ENCODE data around the gene PRSS38.

The PRSS38 gene

GRCh38 chr1:227779021-227779441, 36.4 kb upstream of the PRSS38 start:
- DNase-seq (ENCODE audit: low read depth, low spot score), result no peak

GRCh38 chr1:227779685-227780084, 35.8 kb upstream of the PRSS38 start:
- no peak for DNase-seq (ENCODE audit: low read depth, low spot score)

DNA sequence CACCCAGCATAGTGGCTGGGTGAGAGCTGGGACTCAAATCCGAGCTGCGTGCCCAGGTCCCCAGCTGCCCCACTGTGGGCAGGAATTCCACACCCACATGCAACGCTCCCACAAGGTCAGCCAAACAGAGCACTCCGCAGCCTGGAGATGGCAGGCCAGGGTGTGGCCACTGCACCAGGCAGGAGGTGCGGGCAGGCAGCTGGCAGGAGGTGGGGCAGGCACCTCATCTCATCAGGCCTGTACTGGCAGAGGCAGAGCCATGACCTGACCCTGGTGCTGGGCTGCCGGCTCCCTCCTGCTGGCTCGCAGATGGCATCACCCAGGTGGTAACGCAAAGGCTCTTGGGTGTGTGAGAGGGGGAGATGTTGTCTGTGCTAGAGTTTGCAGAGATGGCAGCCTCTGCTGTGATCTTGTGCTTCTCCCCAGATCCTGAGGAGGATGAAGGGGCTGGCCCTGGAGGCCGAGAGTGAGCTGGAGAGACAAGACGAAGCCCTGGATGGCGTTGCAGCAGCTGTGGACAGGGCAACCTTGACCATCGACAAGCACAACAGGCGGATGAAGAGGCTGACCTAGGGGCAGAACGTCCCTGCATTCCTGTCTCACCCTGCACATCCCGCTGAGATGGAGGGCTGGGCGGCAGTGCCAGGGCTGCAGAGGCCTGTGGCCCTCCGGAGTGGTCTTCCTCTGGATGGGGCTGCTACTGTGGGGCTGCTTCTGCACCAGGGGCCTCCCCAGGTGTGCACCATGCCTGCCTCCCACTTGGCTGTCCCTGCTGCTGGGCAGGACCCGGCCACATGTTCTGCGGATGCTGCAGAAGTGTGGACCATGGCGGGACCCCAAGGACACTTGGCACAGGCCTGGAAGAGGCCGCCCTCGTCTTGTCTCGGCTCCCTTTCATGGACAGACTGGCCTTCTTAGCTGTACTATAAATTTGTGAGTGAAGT, 35.1 kb upstream of the PRSS38 start:
- DNase-seq (ENCODE audit: low read depth, low spot score), result no peak

GRCh38 chr1:227781314-227781930, 34.1 kb upstream of the PRSS38 start:
- DNase-seq (ENCODE audit: low read depth, low spot score), result no peak

DNA sequence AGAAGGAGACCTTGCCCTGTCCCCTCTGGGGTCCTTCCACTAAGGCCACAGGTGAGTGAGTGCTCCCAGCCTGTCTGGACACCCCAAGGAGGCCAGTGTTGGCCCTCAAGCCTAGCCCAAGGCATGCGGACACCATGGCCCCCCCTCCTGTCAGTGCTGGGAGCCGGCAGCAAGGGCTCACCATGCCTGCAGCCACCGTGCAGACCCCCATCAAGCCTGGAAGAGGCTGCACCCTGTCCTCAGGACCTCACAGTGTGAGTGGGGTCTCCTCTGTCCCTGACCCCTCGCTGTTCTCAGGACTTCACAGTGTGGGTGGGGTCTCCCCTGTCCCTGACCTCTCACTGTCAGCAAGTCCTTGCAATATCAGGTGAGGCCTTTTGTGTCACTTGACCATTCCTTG, 33.2 kb upstream of the PRSS38 start:
- no peak for DNase-seq (ENCODE audit: low read depth, low spot score)

- no peak for DNase-seq (ENCODE audit: low read depth, low spot score)
These were observed 30.2 kb upstream of the PRSS38 start for GRCh38 chr1:227785094-227785804.

DNA sequence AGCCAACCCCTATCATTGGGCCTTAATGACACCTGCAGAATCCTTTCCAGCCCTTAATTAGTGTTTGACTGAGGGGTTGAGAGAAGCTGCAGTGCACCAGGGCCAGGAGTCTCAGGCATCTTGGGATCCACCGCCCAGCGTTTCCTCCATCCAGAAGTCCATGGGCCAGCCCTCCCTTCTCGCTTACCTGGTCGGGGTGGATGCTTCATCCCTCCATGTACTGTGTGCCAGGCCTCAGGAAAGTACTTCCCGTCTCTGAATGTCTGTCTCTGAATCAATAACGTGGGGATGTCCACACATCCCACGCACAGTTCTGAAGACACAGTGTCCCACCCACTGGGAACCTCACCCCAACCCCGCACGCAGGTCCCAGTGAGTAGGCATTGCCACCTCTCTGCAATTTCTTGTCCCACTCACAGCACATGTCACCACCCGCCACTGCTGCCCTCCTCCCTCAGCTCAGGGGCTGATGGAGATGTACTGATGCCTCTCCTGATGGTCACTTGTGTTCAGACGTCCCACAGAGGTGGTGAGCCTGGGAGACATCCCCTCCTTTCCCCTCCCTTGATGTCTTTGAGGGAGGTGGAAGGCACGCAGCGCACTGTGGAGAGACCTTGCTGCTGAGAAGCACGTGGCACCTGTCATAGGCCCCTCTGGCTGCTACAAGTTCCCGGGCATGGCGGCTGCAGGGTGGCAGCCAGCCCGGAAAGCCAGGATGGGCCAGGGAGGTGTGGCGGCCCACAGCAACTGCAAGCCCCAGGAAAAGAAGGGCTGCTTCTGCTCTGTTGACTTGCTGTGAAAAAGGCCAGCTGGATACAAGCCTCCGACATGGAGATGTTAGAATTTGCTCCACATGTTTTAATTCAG, 29.4 kb upstream of the PRSS38 start:
- no peak for DNase-seq (ENCODE audit: low read depth, low spot score)

GRCh38 chr1:227786673-227787512, 28.6 kb upstream of the PRSS38 start:
- DNase-seq (ENCODE audit: low read depth, low spot score), result no peak

DNA sequence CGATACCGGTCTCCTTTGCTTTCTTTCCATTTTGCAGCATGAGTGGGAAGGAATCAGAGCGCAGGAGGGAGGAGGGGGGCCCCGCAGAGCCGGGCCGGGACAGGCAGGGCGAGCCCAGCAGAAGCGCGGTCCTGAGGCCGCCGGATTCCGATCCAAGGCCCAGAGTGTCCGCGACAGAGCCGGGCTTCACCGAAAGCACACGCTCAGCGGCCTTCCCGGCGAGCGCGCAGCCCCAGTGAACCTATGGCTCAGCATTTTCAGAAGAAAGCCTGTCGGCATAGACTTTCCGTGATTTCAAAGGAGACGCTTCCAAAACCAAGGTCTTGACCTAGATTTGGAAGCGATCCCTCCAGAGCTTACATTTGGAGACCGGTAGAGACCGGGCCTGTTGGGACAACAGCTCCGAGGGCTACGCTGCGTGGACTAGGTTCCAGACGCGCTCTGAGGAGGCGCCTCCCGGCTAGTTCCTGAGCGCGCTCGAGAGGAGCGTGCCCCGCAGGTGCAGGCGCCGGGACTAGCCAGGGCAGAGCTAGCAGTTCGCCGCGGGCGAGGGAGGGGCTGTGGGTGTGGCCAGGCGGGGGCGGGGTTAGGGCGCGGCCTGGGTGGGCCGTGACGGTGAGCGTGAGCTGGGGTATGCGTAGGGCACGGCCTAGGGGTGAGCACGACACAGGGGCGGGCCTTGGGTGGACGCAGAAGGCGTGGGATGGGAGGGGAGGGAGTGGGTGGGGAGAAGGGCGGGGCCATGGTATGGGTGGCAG, 27.8 kb upstream of the PRSS38 start:
- peak; percentile 91 for DNase-seq (ENCODE audit: low read depth, low spot score)

DNA sequence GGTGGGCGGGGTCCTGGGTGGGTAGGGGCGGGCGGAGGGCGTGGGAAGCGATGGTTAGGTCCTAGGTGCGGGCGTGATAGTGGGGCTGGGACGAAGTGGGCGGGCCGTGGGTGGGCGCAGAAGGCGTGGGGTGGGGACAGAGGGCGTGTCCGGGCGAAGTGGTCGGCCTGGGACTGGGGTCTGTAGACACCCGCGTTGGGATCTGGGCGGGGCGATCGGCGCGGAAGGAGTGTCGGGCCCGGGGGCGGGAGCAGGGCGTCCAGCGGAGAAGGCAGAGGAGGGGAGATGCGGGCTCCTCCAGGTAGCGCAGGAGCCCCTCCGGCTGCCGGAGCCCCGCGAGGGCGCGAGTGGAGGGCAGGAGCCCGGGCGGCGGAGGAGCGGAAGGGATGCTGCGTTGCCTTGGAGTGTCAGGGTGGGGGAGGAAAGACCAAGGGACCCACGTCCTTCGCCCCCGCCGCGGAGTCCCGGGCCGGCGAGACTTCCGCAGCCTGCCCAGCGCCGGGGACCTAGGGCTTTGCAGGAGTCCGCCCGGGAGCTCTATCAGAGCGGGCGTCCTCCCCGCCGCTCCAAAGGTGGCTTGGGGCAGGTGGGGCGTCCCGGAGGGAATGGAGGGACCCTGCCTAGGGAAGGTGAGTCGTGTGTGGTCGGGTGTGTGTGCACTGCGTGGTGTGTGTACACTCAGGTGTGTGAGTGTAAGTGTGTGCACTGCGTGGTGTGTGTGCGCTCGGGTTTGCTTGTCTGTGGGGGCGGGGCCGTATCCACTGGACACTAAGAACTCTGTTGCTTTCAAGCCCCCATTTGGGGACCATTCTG, 27.0 kb upstream of the PRSS38 start:
- no peak for DNase-seq (ENCODE audit: low read depth, low spot score)

DNA sequence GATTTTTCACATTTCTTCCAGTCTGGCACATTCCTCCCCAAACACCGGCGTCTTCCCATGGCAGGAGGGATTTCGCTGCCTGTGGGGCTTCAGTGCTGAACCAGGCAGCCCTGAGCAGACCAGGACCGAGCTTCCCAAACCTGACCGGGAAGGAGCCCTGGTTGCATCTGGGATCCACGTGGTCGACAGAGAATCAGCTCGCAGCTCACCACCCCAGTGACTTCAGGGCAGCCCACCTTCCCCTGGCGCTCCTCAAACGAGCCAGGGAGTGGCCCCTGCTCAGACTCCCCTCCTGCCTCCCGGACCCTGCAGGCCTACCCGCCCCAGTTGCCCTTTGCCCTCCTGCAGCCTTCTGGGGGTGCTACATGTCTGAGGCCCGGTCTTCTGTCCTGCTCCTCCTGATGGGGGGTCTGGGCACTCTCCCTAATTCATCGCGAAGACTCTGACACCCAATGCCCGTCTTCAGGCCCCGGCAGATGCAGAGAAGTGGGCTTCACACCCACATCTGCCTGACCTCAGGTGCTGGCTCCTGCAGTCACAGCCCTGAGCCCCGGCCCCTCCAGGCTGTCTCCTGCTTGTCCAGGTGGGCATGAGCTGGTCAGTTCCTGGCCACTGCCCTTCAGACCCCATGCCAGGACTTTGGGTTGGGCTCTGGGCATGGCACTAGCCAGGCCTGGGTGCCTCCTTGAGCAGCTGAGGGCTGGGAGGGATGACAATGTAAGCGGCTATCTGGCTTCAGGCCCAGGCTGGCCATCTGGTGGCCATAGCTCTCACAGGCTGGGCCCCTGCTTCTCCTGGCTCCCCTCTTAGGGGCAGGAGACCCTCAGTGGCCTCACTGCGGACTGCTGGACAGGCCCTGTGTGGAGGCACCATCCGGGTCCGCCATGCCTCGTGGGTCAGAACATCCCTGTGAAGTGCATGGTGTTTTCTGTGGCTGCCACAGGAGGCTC, 26.1 kb upstream of the PRSS38 start:
- no peak for DNase-seq (ENCODE audit: low read depth, low spot score)

GRCh38 chr1:227790034-227790400, 25.5 kb upstream of the PRSS38 start:
- DNase-seq (ENCODE audit: low read depth, low spot score), result no peak

- DNase-seq (ENCODE audit: low read depth, low spot score), result no peak
These were observed 24.6 kb upstream of the PRSS38 start for GRCh38 chr1:227790868-227791267.

- DNase-seq (ENCODE audit: low read depth, low spot score), result no peak
These were observed 23.9 kb upstream of the PRSS38 start for GRCh38 chr1:227791425-227792143.

GRCh38 chr1:227792216-227793078, 23.0 kb upstream of the PRSS38 start:
- no peak for DNase-seq (ENCODE audit: low read depth, low spot score)
